Stomach (tissue), 19 donors: ENCODE measurements around the gene EXOC1. TPM values are rescaled to one million over a fixed set of nuclear protein-coding genes. Genes with fewer than 3 reads are reported as not detected.

Experiments used
- DNase-seq, 2 donors: peaks; one replicate each; pipeline versions ENCODE4 v3.0.0 to v3.0.0-alpha.2; 2013 to 2019
- H3K27ac ChIP-seq, 5 donors: fragments of 200-600 bp in 4 of 5; sonication (generic) in 4 of 5; one replicate each; pipeline ENCODE4 v1.5.1; 2013 to 2019; ENCODE audit warnings: mild to moderate bottlenecking in 1 of 5, moderate library complexity in 1 of 5
- H3K27me3 ChIP-seq, 3 donors: fragments of 200-600 bp; sonication (generic); one replicate each; pipeline ENCODE4 v1.5.1; 2017 to 2019; ENCODE audit warnings: mixed run types in 1 of 3
- H3K36me3 ChIP-seq, 4 donors: fragments of 200-600 bp; sonication (generic); 1 replicate in 3 of 4; 2 replicates in 1 of 4; pipeline ENCODE4 v1.5.1; 2016 to 2019
- H3K4me1 ChIP-seq, 4 donors: fragments of 200-600 bp; sonication (generic); one replicate each; pipeline ENCODE4 v1.5.1; 2016 to 2019
- H3K4me3 ChIP-seq, 4 donors: fragments of 200-600 bp; sonication (generic) in 3 of 4; one replicate each; pipeline ENCODE4 v1.5.1; 2016 to 2019; ENCODE audit warnings: mild to moderate bottlenecking in 1 of 4
- H3K9me3 ChIP-seq, 4 donors: fragments of 200-600 bp; sonication (generic); one replicate each; pipeline ENCODE4 v1.5.1; 2016 to 2019
- EP300 ChIP-seq: sonication (generic); formaldehyde crosslinking; IDR thresholded peaks from one replicate; pipeline ENCODE4 v1.6.1; 2017; ENCODE audit warnings: antibody characterized with exemption
- POLR2A ChIP-seq, 4 donors: fragments of 450-650 bp; IDR thresholded peaks; one replicate each; pipeline ENCODE4 v1.6.1; 2016; ENCODE audit warnings: antibody characterized with exemption in 4 of 4, control low read depth in 2 of 4, mild to moderate bottlenecking in 1 of 4, moderate library complexity in 1 of 4
- POLR2AphosphoS5 ChIP-seq, 3 donors: sonication (generic); formaldehyde crosslinking; IDR thresholded peaks; one replicate each; pipeline ENCODE4 v1.6.1; 2016; ENCODE audit warnings: antibody characterized with exemption in 3 of 3
- WGBS, 5 donors: extraction: QIAGEN DNeasy Blood & Tissue Kit in 3 of 5; methylation state at CpG; one replicate each; pipeline versions ENCODE4 v1.1.5 to v1.1.7; 2013 to 2018; 5-methylcytosine and 5-hydroxymethylcytosine counted together
- intact Hi-C: fragments of 100-400 bp; cut with DNase I; formaldehyde crosslinking; loops from one replicate; pipeline ENCODE4 v1.15.1; 2023; ENCODE audit warnings: low total_unique reads
- long read RNA-seq, 10 donors: transcript quantifications; one replicate each; lab custom pipeline, GENCODE V29; 2026
- polyA plus RNA-seq, 3 donors: library from polyadenylated mRNA; stranded (reverse); fragments of 200-250 nt; gene quantifications; one replicate each; pipeline ENCODE4 v1.2.3, GENCODE V29; 2013
- total RNA-seq, 5 donors: library from RNA; depleted of rRNA; stranded (reverse); fragments of >200 nt; gene quantifications; one replicate each; pipeline versions ENCODE4 v1.1.0 to v1.2.3, GENCODE V29; 2014 to 2016
- TF ChIP-seq, protein P1 (sequence below), 7 experiments: fragments of 450-650 bp in 4 of 7; fragments of 200-600 bp in 3 of 7; sonication (generic) in 3 of 7; IDR thresholded peaks; one replicate each; pipeline ENCODE4 v1.5.1; 2016 to 2019; ENCODE audit warnings: antibody characterized with exemption in 7 of 7, control low read depth in 2 of 7, mild to moderate bottlenecking in 1 of 7
- donor health status: healthy with polysubstance abuse.
- donor health status: Bipolar disorder and iron deficiency.
- donor health status: healthy.

The EXOC1 gene, protein sequence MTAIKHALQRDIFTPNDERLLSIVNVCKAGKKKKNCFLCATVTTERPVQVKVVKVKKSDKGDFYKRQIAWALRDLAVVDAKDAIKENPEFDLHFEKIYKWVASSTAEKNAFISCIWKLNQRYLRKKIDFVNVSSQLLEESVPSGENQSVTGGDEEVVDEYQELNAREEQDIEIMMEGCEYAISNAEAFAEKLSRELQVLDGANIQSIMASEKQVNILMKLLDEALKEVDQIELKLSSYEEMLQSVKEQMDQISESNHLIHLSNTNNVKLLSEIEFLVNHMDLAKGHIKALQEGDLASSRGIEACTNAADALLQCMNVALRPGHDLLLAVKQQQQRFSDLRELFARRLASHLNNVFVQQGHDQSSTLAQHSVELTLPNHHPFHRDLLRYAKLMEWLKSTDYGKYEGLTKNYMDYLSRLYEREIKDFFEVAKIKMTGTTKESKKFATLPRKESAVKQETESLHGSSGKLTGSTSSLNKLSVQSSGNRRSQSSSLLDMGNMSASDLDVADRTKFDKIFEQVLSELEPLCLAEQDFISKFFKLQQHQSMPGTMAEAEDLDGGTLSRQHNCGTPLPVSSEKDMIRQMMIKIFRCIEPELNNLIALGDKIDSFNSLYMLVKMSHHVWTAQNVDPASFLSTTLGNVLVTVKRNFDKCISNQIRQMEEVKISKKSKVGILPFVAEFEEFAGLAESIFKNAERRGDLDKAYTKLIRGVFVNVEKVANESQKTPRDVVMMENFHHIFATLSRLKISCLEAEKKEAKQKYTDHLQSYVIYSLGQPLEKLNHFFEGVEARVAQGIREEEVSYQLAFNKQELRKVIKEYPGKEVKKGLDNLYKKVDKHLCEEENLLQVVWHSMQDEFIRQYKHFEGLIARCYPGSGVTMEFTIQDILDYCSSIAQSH
- total RNA-seq: 100 to 1,000 TPM in 1 of 5 donors, 10 to 100 TPM in 4; 22.9 to 174 (median 62.2) TPM
- 10 to 100 TPM; 10.1 to 21.4 (median 17.4) TPM for polyA plus RNA-seq
- long read RNA-seq, donor 1, partial matches to known transcripts: 0 of 1 reads
- long read RNA-seq, donor 1, other reads (novel, unspliced or antisense): 0 of 1 reads
- long read RNA-seq, donor 2, partial matches to known transcripts: 0 of 1 reads
- long read RNA-seq, donor 2, other reads (novel, unspliced or antisense): 0 of 1 reads
- long read RNA-seq, donor 3, partial matches to known transcripts: 0 of 2 reads
- long read RNA-seq, donor 3, other reads (novel, unspliced or antisense): 0 of 2 reads
- long read RNA-seq, donor 4, partial matches to known transcripts: 0 of 2 reads
- long read RNA-seq, donor 4, other reads (novel, unspliced or antisense): 0 of 2 reads
- long read RNA-seq, donor 5: 0 reads
- long read RNA-seq, donor 6: 0 reads
- long read RNA-seq, donor 7: 0 reads
- long read RNA-seq, donor 8, partial matches to known transcripts: 0 of 3 reads
- long read RNA-seq, donor 8, other reads (novel, unspliced or antisense): 0 of 3 reads
- long read RNA-seq, donor 9, partial matches to known transcripts: 9 of 10 reads
- long read RNA-seq, donor 9, other reads (novel, unspliced or antisense): 0 of 10 reads
- long read RNA-seq, donor 10, partial matches to known transcripts: 0 of 1 reads
- long read RNA-seq, donor 10, other reads (novel, unspliced or antisense): 0 of 1 reads

DNA sequence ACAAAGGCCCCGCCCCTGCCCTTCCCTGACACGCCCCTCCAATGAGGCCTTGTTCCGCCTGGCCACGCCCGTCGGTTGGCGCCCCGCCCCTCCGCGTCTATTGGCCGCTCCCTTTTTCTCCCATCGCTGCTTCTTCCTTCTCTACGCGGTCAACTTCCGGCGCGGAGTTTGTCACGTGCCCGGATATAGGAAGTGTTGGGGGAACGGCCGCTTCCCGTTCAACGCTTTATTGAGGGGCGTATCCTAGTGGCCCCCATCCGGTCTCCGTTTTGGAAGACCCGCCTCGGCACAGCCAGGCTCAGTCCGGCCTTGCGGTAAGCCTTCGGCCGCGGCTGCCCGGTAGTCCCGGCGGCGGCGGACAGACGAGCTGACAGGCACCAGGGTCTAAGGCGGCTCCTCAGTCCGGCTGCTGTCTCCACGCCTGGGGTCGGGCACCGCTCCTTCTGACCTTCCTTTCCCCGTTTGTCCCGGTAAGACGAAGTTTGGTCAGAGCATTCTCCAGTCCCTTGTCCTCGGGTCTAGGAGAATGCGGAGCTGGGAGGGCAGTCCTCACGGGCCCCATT, at the start of gene EXOC1:
TSS of gene EXOC1 (plus strand) at position 165 of the 563 bp plus-strand sequence. CDS start 4,676 bp downstream, outside the sequence.
- DNase-seq: peak; percentile 99
- Histone ChIP-seq H3K27ac (peak within 1 kb of the TSS; percentile 69 to 91 (median 87)), H3K9me3 (no peaks in the 10 kb centered on the region), H3K27me3 (peaks cover 0 to 13% (median 0%) of the 10 kb centered on the region in 3 donors), H3K4me1 (peaks cover 11 to 30% (median 21%) of the 10 kb centered on the region in 4 donors), H3K36me3 (peaks cover 0 to 5% (median 1%) of the 10 kb centered on the region in 4 donors), H3K4me3 (peak within 1 kb of the TSS; percentile 77 to 94 (median 90))
- TF ChIP-seq POLR2A (IDR thresholded peaks at IDR 0.05) (peak in 1 of 4 donors; percentile 54), POLR2AphosphoS5 (IDR thresholded peaks at IDR 0.05) (peak; percentile 81 to 94 (median 83)), EP300 (no peak)
- 0 to 1% (median 0%) methylated on average over 33 to 50 of the region's 50 CpGs for WGBS, 5 donors
- intact Hi-C loops: no loop called here

DNA sequence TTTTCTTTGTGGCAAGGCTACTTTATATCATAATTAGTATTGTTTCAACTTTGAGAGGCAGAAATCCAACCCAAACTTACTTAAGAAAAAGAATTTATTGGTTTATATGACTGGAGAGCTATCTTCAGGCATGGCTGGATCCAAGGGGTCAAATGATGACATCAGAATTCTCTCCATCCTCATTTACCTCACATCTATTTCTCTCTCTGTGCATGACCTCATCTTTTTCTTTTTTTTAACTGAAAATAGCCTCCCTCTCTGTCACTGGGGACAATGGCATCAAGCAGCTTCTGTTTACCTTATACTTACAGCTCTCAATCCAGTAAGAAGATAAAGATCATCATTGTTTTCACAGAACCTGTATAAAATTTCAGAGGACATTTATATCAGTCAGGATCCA, 45.9 kb upstream of the EXOC1 start:
- H3K4me1 ChIP-seq: no peaks in the 10 kb centered on the region
- H3K4me3 ChIP-seq: no peak overlapping the region
- H3K27ac ChIP-seq: no peak overlapping the region
- peaks cover 0 to 8% (median 0%) of the 10 kb centered on the region in 3 donors for H3K27me3 ChIP-seq
- intact Hi-C loops: no loop called here
- no peaks in the 10 kb centered on the region for H3K9me3 ChIP-seq
- no peak for DNase-seq
- no peaks in the 10 kb centered on the region for H3K36me3 ChIP-seq
- TF ChIP-seq EP300 (no peak), POLR2AphosphoS5 (IDR thresholded peaks at IDR 0.05) (no peak)
- TF ChIP-seq, protein P1, sequence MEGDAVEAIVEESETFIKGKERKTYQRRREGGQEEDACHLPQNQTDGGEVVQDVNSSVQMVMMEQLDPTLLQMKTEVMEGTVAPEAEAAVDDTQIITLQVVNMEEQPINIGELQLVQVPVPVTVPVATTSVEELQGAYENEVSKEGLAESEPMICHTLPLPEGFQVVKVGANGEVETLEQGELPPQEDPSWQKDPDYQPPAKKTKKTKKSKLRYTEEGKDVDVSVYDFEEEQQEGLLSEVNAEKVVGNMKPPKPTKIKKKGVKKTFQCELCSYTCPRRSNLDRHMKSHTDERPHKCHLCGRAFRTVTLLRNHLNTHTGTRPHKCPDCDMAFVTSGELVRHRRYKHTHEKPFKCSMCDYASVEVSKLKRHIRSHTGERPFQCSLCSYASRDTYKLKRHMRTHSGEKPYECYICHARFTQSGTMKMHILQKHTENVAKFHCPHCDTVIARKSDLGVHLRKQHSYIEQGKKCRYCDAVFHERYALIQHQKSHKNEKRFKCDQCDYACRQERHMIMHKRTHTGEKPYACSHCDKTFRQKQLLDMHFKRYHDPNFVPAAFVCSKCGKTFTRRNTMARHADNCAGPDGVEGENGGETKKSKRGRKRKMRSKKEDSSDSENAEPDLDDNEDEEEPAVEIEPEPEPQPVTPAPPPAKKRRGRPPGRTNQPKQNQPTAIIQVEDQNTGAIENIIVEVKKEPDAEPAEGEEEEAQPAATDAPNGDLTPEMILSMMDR (IDR thresholded peaks at IDR 0.05): no peak

DNA sequence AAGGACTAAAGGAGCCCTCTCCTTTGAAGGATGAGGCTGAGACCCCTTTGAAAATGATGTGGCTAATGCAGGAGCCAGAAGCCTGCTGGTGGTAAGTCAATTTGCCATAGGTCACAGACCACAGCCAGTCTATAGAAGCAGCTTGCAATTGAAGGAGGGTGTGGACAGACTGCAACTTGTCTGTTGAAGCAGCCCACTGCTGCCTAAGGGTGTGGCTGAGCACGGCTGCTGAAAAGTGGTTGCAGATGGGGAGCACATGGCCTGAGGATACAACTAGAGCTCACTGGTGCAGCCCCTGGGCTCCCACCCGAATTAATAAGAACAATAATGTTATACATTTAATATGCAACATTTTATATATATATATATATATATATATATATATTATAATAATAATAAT, 45.3 kb upstream of the EXOC1 start:
- no peak for DNase-seq
- TF ChIP-seq, protein P1 (IDR thresholded peaks at IDR 0.05): no peak
- TF ChIP-seq EP300 (no peak), POLR2AphosphoS5 (IDR thresholded peaks at IDR 0.05) (no peak), POLR2A (IDR thresholded peaks at IDR 0.05) (no peak)
- H3K27ac ChIP-seq: no peak overlapping the region
- H3K9me3 ChIP-seq: no peaks in the 10 kb centered on the region
- H3K36me3 ChIP-seq: no peaks in the 10 kb centered on the region
- peaks cover 0 to 8% (median 0%) of the 10 kb centered on the region in 3 donors for H3K27me3 ChIP-seq
- WGBS, 5 donors: 39 to 57% (median 43%) methylated on average over 2 of the region's 2 CpGs
- H3K4me1 ChIP-seq: no peaks in the 10 kb centered on the region
- H3K4me3 ChIP-seq: no peak overlapping the region
- intact Hi-C loops: no loop called here

DNA sequence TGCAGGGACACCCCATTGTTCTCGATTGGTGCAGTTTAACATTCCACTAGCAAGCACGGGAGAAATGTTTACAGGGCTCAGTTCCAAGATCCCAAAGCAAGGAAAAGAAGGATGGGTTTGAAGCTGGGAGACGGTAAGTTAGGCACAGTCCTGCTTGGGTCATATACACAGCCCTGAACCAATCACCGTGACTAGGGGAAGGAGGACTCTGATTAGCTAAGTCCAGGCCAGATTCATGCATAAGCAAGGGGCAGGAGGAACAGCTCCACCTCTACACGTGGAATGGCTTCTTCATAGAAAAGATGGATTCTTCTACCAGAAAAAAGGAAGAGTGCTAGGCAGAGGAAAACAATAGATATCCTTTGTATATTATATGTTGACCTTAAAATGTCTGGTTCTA, 44.8 kb upstream of the EXOC1 start:
- peaks cover 0 to 8% (median 0%) of the 10 kb centered on the region in 3 donors for H3K27me3 ChIP-seq
- H3K27ac ChIP-seq: no peak overlapping the region
- no peak for TF ChIP-seq EP300
- TF ChIP-seq, protein P1 (IDR thresholded peaks at IDR 0.05): no peak
- no peak for TF ChIP-seq POLR2A (IDR thresholded peaks at IDR 0.05)
- TF ChIP-seq POLR2AphosphoS5 (IDR thresholded peaks at IDR 0.05): no peak
- H3K9me3 ChIP-seq: no peaks in the 10 kb centered on the region
- intact Hi-C loops: no loop called here
- no peaks in the 10 kb centered on the region for H3K36me3 ChIP-seq
- no peak for DNase-seq
- H3K4me1 ChIP-seq: no peaks in the 10 kb centered on the region
- H3K4me3 ChIP-seq: no peak overlapping the region
- 31 to 52% (median 47%) methylated on average over 5 of the region's 5 CpGs for WGBS, 5 donors
